CD4-positive, alpha-beta T cell treated with Interleukin-2 at 100 ng/mL for 4 hours (primary cell): ENCODE measurements around the gene VTI1A.
A peak's percentile ranks its signal among the peaks of the same experiment; 100 is the strongest.
"Not testable (repeated sequence)": the region's sequence is repeated elsewhere in the genome, so short reads cannot be mapped to it uniquely, and the experiment has no call there.

Experiments used
- DNase-seq: peaks from one replicate; pipeline ENCODE4 v3.0.0-alpha.2; 2020; ENCODE audit warnings: low spot score

The VTI1A gene

GRCh38 chr10:112835944-112836451, 389.0 kb downstream of the VTI1A start:
- no peak for DNase-seq

GRCh38 chr10:112838784-112839481, 391.9 kb downstream of the VTI1A start:
- DNase-seq: no peak

- DNase-seq: no peak
These were observed 393.1 kb downstream of the VTI1A start for GRCh38 chr10:112839928-112840654.

GRCh38 chr10:112841549-112841948, 394.5 kb downstream of the VTI1A start:
- DNase-seq: no peak

GRCh38 chr10:112842832-112843360, 395.9 kb downstream of the VTI1A start:
- no peak for DNase-seq

GRCh38 chr10:112843623-112844022, 396.6 kb downstream of the VTI1A start:
- DNase-seq: no peak

- no peak for DNase-seq
These were observed 397.9 kb downstream of the VTI1A start for GRCh38 chr10:112844681-112845544.

GRCh38 chr10:112847778-112848177, 400.8 kb downstream of the VTI1A start:
- no peak for DNase-seq

- no peak for DNase-seq
These were observed 401.2 kb downstream of the VTI1A start for GRCh38 chr10:112848228-112848627.

GRCh38 chr10:112848868-112849430, 401.9 kb downstream of the VTI1A start:
- no peak for DNase-seq

- DNase-seq: no peak
These were observed 402.5 kb downstream of the VTI1A start for GRCh38 chr10:112849546-112849945.

GRCh38 chr10:112851181-112851580, 404.2 kb downstream of the VTI1A start:
- no peak for DNase-seq

GRCh38 chr10:112851588-112852211, 404.7 kb downstream of the VTI1A start:
- DNase-seq: no peak

- peak; percentile 7 for DNase-seq
These were observed 405.3 kb downstream of the VTI1A start for GRCh38 chr10:112852306-112852705.

- DNase-seq: no peak
These were observed 408.1 kb downstream of the VTI1A start for GRCh38 chr10:112855134-112855533.

- DNase-seq: no peak
These were observed 410.5 kb downstream of the VTI1A start for GRCh38 chr10:112857493-112857892.

GRCh38 chr10:112858986-112859651, 412.1 kb downstream of the VTI1A start:
- DNase-seq: no peak

- no peak for DNase-seq
These were observed 412.8 kb downstream of the VTI1A start for GRCh38 chr10:112859793-112860192.

GRCh38 chr10:112863461-112863860, 416.4 kb downstream of the VTI1A start:
- not testable (repeated sequence) for DNase-seq
